Psoas muscle (tissue), 8 donors: ENCODE data around the gene DEPDC5. TPM values are rescaled to one million over a fixed set of nuclear protein-coding genes. Genes with fewer than 3 reads are reported as not detected.

Experiments
- ATAC-seq, 4 donors: fragments of 200-7000 bp; cut with Tn5 transposase; one replicate each; pipeline ENCODE4 v1.9.1; 2020; ENCODE audit warnings: moderate library complexity in 3 of 4, mild to moderate bottlenecking in 2 of 4
- DNase-seq, 2 donors: peaks; one replicate each; pipeline ENCODE4 v3.0.0-alpha.2; 2020
- H3K27ac ChIP-seq: fragments of 200-600 bp; one replicate; pipeline ENCODE4 v1.8.0; 2022
- H3K27me3 ChIP-seq, 3 donors: fragments of 200-600 bp in 1 of 3; one replicate each; pipeline versions ENCODE4 v1.6.1 to v1.8.0; 2013 to 2022; ENCODE audit warnings: low read length in 2 of 3, mild to moderate bottlenecking in 2 of 3, moderate library complexity in 1 of 3; ENCODE audit not compliant: insufficient read depth in 3 of 3
- H3K36me3 ChIP-seq, 2 donors: fragments of 200-600 bp in 1 of 2; one replicate each; pipeline versions ENCODE4 v1.6.1 to v1.8.0; 2013 to 2022; ENCODE audit warnings: low read depth in 1 of 2, mild to moderate bottlenecking in 1 of 2, moderate library complexity in 1 of 2; ENCODE audit not compliant: insufficient read depth in 1 of 2
- H3K4me1 ChIP-seq: fragments of 200-600 bp; one replicate; pipeline ENCODE4 v1.8.0; 2022
- H3K4me3 ChIP-seq: fragments of 200-600 bp; one replicate; pipeline ENCODE4 v1.8.0; 2022; ENCODE audit warnings: mild to moderate bottlenecking
- H3K9me3 ChIP-seq: fragments of 200-600 bp; one replicate; pipeline ENCODE4 v1.8.0; 2022
- WGBS, 3 donors: extraction: QIAGEN DNeasy Blood & Tissue Kit; methylation state at CpG; one replicate each; pipeline versions ENCODE4 v1.1.6 to v1.1.7; 2013; 5-methylcytosine and 5-hydroxymethylcytosine counted together
- intact Hi-C, 2 donors: fragments of 100-400 bp; cut with DNase I; formaldehyde crosslinking; loops; one replicate each; pipeline versions ENCODE4 v1.11.0 to v1.14.2; 2022
- polyA plus RNA-seq, 3 donors: library from polyadenylated mRNA; stranded (reverse); fragments of 200-250 nt; gene quantifications; one replicate each; pipeline ENCODE4 v1.2.3, GENCODE V29; 2013
- total RNA-seq, 4 donors: library from RNA; stranded (reverse); fragmentation: NEBNext Ultra II Directional in 2 of 4; extraction: Animal tissue kit (Norgen Biotek cat#: 25700) in 2 of 4; gene quantifications; one replicate each; pipeline versions ENCODE4 v1.2.1 to v1.2.4, GENCODE V29; 2021 to 2023
- TF ChIP-seq, protein P1 (sequence below): fragments of 200-600 bp; IDR thresholded peaks from one replicate; pipeline ENCODE4 v1.8.0; 2022; ENCODE audit warnings: antibody characterized with exemption
- donor health status: healthy with polysubstance abuse.
- donor health status: DM: no; HTN: no; CAD: no; lungs with moderate emphysema.
- donor health status: Bipolar disorder and iron deficiency.
- donor health status: healthy.
- donor health status: DM: yes; HTN: yes; CAD: no.
- donor health status: DM: no; HTN: no; CAD: no.
- donor health status: DM: no; HTN: no; CAD: no.
- donor health status: DM: yes; HTN: yes; CAD: no.

Gene DEPDC5
- total and polyA plus RNA-seq, 7 donors, result 6.3 to 15.6 (median 9.1) TPM

DNA sequence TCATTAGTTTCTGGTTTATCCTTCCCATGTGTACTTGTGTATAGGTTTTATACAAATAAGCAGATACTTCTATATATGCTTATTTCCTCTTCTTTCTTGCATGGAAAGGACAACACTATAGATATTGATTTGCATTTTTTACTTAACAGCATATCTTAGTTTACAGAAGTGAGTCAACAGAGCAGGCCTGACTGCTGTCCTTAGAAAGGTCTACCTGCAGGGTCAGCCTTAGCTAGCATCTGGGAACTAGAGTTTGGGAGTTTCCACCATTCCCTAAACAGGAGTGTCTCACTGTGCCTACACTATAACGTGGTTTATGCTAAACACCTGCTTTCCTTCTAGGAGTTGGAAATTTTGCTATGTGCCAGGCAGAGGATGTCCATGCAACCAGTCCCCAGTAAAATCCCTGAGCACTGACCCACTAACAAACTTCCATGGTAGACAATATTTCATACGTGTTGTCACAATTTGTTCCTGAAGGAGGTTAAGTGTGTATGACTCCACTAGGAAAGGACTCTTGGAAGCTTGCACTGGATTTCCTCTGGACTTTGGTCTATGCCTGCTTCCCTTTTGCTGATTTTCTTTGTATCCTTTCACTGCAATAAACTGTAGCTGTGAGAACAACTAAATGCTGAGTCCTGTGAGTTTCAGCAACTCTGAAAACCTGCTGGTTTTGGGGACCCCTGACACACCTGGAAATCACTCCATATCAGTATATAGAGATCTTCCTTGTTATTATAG is 21.6 kb upstream of the DEPDC5 start:
- ATAC-seq (no peak), DNase-seq (no peak)
- H3K4me1 ChIP-seq, result peaks cover 5% of the 10 kb centered on the region
- peaks cover 0 to 23% of the 10 kb centered on the region in 2 donors for H3K36me3 ChIP-seq
- WGBS, 3 donors, result 65 to 83% (median 71%) methylated on average over 2 of the region's 2 CpGs
- intact Hi-C loops, result no loop called here
- TF ChIP-seq, protein P1, sequence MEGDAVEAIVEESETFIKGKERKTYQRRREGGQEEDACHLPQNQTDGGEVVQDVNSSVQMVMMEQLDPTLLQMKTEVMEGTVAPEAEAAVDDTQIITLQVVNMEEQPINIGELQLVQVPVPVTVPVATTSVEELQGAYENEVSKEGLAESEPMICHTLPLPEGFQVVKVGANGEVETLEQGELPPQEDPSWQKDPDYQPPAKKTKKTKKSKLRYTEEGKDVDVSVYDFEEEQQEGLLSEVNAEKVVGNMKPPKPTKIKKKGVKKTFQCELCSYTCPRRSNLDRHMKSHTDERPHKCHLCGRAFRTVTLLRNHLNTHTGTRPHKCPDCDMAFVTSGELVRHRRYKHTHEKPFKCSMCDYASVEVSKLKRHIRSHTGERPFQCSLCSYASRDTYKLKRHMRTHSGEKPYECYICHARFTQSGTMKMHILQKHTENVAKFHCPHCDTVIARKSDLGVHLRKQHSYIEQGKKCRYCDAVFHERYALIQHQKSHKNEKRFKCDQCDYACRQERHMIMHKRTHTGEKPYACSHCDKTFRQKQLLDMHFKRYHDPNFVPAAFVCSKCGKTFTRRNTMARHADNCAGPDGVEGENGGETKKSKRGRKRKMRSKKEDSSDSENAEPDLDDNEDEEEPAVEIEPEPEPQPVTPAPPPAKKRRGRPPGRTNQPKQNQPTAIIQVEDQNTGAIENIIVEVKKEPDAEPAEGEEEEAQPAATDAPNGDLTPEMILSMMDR, result no peak
- no peaks in the 10 kb centered on the region for H3K27me3 ChIP-seq
- H3K4me3 ChIP-seq, result no peak overlapping the region
- no peaks in the 10 kb centered on the region for H3K9me3 ChIP-seq
- H3K27ac ChIP-seq, result no peak overlapping the region

DNA sequence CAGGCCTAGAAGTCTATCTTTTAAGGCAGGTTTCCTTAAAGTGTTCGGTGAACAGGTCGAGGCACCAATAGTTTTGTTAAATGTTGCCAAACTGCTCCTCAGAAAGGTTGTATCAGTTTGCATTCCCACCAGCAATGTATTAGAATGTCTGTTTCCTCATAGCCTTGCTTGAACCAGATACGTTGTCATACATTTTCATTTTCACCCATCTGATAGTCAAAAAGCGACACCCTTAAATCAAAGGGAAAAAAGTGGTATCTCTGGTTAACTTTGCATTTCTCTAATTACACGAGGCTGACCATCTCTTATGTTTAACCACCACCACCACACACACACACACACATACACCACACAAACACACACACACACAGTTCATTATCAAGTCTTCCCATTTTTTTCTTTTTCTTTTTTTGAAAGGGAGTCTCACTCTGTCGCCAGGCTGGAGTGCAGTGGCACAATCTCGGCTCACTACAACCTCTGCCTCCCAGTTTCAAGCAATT is 20.2 kb upstream of the DEPDC5 start:
- TF ChIP-seq, protein P1, result no peak
- H3K27me3 ChIP-seq, result no peaks in the 10 kb centered on the region
- peaks cover 5% of the 10 kb centered on the region for H3K4me1 ChIP-seq
- H3K4me3 ChIP-seq, result no peak overlapping the region
- WGBS, 3 donors, result 90 to 94% (median 91%) methylated on average over 7 of the region's 7 CpGs
- intact Hi-C loops, result no loop called here
- ATAC-seq (no peak), DNase-seq (no peak)
- H3K36me3 ChIP-seq, result peaks cover 3 to 36% of the 10 kb centered on the region in 2 donors
- H3K27ac ChIP-seq, result no peak overlapping the region
- no peaks in the 10 kb centered on the region for H3K9me3 ChIP-seq

DNA sequence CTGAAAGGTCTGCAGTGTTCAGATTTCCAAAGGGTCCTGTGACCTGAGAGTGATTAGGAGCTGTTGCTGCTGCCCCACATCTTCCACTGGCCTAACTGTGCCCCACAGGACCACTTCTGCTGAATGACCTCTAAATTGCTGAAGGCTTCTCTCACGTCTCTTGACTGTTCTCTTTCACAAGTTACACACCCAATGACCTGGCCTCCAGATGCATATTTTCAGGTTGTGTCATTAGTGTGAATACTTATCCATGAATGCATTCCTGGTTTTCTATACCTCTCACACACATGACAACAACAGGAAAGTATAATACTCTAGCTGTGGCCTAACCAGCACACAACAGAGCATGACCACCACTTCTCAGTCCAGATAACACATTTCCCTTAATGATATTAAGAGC is 19.3 kb upstream of the DEPDC5 start:
- Histone ChIP-seq H3K36me3 (peaks cover 4 to 44% of the 10 kb centered on the region in 2 donors), H3K4me1 (peaks cover 5% of the 10 kb centered on the region), H3K27ac (no peak overlapping the region), H3K4me3 (no peak overlapping the region), H3K9me3 (no peaks in the 10 kb centered on the region), H3K27me3 (no peaks in the 10 kb centered on the region)
- TF ChIP-seq, protein P1, result no peak
- ATAC-seq, result no peak
- intact Hi-C loops, result no loop called here
- 84 to 89% (median 85%) methylated on average over 1 of the region's 1 CpG for WGBS, 3 donors
- no peak for DNase-seq

DNA sequence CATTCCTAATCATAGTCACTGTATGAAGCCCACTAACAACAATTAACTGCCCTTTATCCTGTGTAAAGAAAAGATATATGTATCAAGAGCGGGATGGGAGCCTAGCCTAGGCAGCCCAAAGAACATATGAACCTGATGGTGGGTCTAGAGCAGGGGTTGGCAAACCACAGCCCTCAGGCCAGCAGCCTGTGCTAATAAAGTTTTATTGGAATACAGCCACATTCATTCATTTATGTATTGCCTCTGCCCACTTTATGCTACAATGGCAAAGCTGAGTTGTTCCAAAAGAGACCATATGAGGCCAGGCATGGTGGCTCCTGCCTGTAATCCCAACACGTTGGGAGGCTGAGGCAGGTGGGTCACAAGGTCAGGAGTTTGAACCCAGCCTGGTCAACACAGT is 17.4 kb upstream of the DEPDC5 start:
- H3K36me3 ChIP-seq, result peaks cover 4 to 60% of the 10 kb centered on the region in 2 donors
- DNase-seq (no peak), ATAC-seq (no peak)
- no peaks in the 10 kb centered on the region for H3K4me1 ChIP-seq
- TF ChIP-seq, protein P1, result no peak
- intact Hi-C loops, result no loop called here
- H3K27me3 ChIP-seq, result no peaks in the 10 kb centered on the region
- H3K4me3 ChIP-seq, result no peak overlapping the region
- H3K27ac ChIP-seq, result no peak overlapping the region
- 82 to 95% (median 92%) methylated on average over 2 of the region's 2 CpGs for WGBS, 3 donors
- no peaks in the 10 kb centered on the region for H3K9me3 ChIP-seq
